ENCODE measurements around the gene SUPT5H. TPM values are rescaled to one million over a fixed set of nuclear protein-coding genes. Genes with fewer than 3 reads are reported as not detected.

The SUPT5H gene
- total and polyA plus RNA-seq, 2 of the 8 experiments (the other 6 are each of a cell fraction or from before 2014, with no cell fraction given), result 77.8 to 111 TPM

DNA sequence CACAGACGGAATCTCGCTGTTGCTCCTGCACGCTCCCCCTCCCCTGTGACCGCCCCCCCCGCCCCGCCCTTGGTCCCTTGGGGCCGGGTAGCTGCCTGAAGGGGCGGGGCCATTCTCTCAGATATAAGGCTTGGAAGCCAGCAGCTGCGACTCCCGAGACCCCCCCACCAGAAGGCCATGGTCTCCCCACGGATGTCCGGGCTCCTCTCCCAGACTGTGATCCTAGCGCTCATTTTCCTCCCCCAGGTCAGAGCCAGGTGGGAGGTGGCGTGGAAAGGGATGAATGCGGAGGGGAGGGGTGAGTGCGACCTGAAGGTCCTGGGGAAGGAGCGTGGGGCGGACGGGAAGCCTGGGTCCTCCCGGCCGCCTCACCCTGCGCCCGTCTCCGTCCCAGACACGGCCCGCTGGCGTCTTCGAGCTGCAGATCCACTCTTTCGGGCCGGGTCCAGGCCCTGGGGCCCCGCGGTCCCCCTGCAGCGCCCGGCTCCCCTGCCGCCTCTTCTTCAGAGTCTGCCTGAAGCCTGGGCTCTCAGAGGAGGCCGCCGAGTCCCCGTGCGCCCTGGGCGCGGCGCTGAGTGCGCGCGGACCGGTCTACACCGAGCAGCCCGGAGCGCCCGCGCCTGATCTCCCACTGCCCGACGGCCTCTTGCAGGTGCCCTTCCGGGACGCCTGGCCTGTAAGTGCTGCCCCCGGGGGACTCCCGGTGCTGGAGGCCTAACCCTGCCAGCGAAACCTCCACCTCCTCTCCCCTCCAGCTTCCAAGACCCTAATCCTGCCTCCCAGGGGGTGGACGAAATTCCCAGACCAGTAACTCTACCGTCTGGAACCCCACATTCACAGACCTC, 53.6 kb downstream of the SUPT5H start, which contains the start of gene DLL3 (continued):
- TF ChIP-seq TAF1 (IDR thresholded peaks at IDR 0.05; ENCODE audit: low read depth, low read length), result no peak
- TF ChIP-seq CHD1 (IDR thresholded peaks at IDR 0.05; ENCODE audit: low read depth, low read length), result no peak
- peak; percentile 24; the same call in 1 of the 2 replicates for TF ChIP-seq KDM1A (IDR thresholded peaks at IDR 0.05; ENCODE audit: borderline replicate concordance, low read length)
- TF ChIP-seq, protein P1, sequence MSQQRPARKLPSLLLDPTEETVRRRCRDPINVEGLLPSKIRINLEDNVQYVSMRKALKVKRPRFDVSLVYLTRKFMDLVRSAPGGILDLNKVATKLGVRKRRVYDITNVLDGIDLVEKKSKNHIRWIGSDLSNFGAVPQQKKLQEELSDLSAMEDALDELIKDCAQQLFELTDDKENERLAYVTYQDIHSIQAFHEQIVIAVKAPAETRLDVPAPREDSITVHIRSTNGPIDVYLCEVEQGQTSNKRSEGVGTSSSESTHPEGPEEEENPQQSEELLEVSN (IDR thresholded peaks at IDR 0.05), result 0 out of 2 replicates have a peak, but pooled peaks have one; percentile 42
- TF ChIP-seq SUZ12 (IDR thresholded peaks at IDR 0.05; ENCODE audit: low read length), result peak; percentile 56; the same call in 1 of the 2 replicates
- TF ChIP-seq EGR1 (IDR thresholded peaks at IDR 0.05; ENCODE audit: borderline replicate concordance, low read depth, low read length), result no peak
- TF ChIP-seq KDM4A (IDR thresholded peaks at IDR 0.05; ENCODE audit: low read depth, low read length, severe bottlenecking), result peak; percentile 87
- TF ChIP-seq YY1 (IDR thresholded peaks at IDR 0.05; ENCODE audit: low read depth, low read length), result no peak
- TF ChIP-seq GABPA (IDR thresholded peaks at IDR 0.05; ENCODE audit: borderline replicate concordance, insufficient read depth, low read length), result no peak

Data from H1 (cell line).